OCI-LY7 (cell line): ENCODE results near the gene PIK3CB.

ENCODE experiments used
- CTCF ChIP-seq: fragments of 200-600 bp; sonication (generic); conservative IDR thresholded peaks from 2 replicates; pipeline ENCODE4 v1.5.1; 2014; ENCODE audit warnings: mild to moderate bottlenecking, antibody characterized with exemption, low read length, moderate library complexity, mixed read lengths
- EZH2phosphoT487 ChIP-seq: fragments of 200-600 bp; sonication (generic); IDR thresholded peaks from 2 replicates; pipeline ENCODE4 v1.6.1; 2018; ENCODE audit warnings: low read depth, borderline replicate concordance, mild to moderate bottlenecking, mixed run types, antibody characterized with exemption, low read length, moderate library complexity, mixed read lengths

- no peak for TF ChIP-seq CTCF
- no peak for TF ChIP-seq EZH2phosphoT487
These were observed 56.1 kb downstream of the PIK3CB start for GRCh38 chr3:138778643-138779042.
